ENCODE measurements around the gene MOB3A. TPM values are rescaled to one million over a fixed set of nuclear protein-coding genes. Genes with fewer than 3 reads are reported as not detected.
"Not testable (repeated sequence)": the region's sequence is repeated elsewhere in the genome, so short reads cannot be mapped to it uniquely, and the experiment has no call there.

MOB3A gene
- total RNA-seq, 2 experiments from 2014 or later: 200 to 202 TPM

GRCh38 chr19:2131012-2131975, 35.2 kb upstream of the MOB3A start:
- CTCF ChIA-PET; H3K9me3 Mint-ChIP-seq (ENCODE audit: low read depth); H3K4me3 Mint-ChIP-seq; DNase-seq; ATAC-seq; H3K27me3 Mint-ChIP-seq; H3K27ac Mint-ChIP-seq; H3K4me1 Mint-ChIP-seq: not testable (repeated sequence)
- peaks cover 26% of the 10 kb centered on the region for H3K36me3 Mint-ChIP-seq

GRCh38 chr19:2129892-2130770, 34.0 kb upstream of the MOB3A start:
- ATAC-seq (no peak), DNase-seq (no peak)
- Mint-ChIP-seq H3K4me1 (no peaks in the 10 kb centered on the region), H3K9me3 (ENCODE audit: low read depth) (no peaks in the 10 kb centered on the region), H3K4me3 (no peak overlapping the region), H3K36me3 (peaks cover 26% of the 10 kb centered on the region), H3K27me3 (no peaks in the 10 kb centered on the region), H3K27ac (no peak overlapping the region)
- CTCF ChIA-PET: no interaction called here

GRCh38 chr19:2129486-2129885, 33.4 kb upstream of the MOB3A start:
- Mint-ChIP-seq H3K36me3 (peaks cover 26% of the 10 kb centered on the region), H3K27me3 (no peaks in the 10 kb centered on the region), H3K4me3 (no peak overlapping the region), H3K9me3 (ENCODE audit: low read depth) (no peaks in the 10 kb centered on the region), H3K4me1 (no peaks in the 10 kb centered on the region), H3K27ac (no peak overlapping the region)
- ATAC-seq: no peak
- no peak for DNase-seq
- CTCF ChIA-PET: no interaction called here

GRCh38 chr19:2129022-2129421, 32.9 kb upstream of the MOB3A start:
- DNase-seq (no peak), ATAC-seq (no peak)
- Mint-ChIP-seq H3K36me3 (peaks cover 26% of the 10 kb centered on the region), H3K9me3 (ENCODE audit: low read depth) (no peaks in the 10 kb centered on the region), H3K4me1 (no peaks in the 10 kb centered on the region), H3K4me3 (no peak overlapping the region), H3K27me3 (no peaks in the 10 kb centered on the region), H3K27ac (no peak overlapping the region)
- CTCF ChIA-PET: interaction anchor here (1.0 kb wide), 1 partner anchor 103 kb away, joined by 3 read pairs; no protein-coding TSS in a partner anchor

GRCh38 chr19:2128252-2128651, 32.1 kb upstream of the MOB3A start:
- CTCF ChIA-PET: interaction anchor here (1.0 kb wide), 1 partner anchor 102 kb away, joined by 3 read pairs; no protein-coding TSS in a partner anchor
- not testable (repeated sequence) for DNase-seq; H3K27me3 Mint-ChIP-seq; ATAC-seq; H3K4me3 Mint-ChIP-seq; H3K27ac Mint-ChIP-seq; H3K4me1 Mint-ChIP-seq; H3K9me3 Mint-ChIP-seq (ENCODE audit: low read depth)
- peaks cover 26% of the 10 kb centered on the region for H3K36me3 Mint-ChIP-seq

- no peak overlapping the region for H3K4me3 Mint-ChIP-seq
- no peak for ATAC-seq
- H3K27ac Mint-ChIP-seq: no peak overlapping the region
- no peaks in the 10 kb centered on the region for H3K27me3 Mint-ChIP-seq
- H3K4me1 Mint-ChIP-seq: no peaks in the 10 kb centered on the region
- peaks cover 24% of the 10 kb centered on the region for H3K36me3 Mint-ChIP-seq
- H3K9me3 Mint-ChIP-seq (ENCODE audit: low read depth): no peaks in the 10 kb centered on the region
- DNase-seq: no peak
- CTCF ChIA-PET: no interaction called here
Measured at GRCh38 chr19:2127758-2128157, 31.6 kb upstream of the MOB3A start.

- Mint-ChIP-seq H3K36me3 (peaks cover 20% of the 10 kb centered on the region), H3K27me3 (no peaks in the 10 kb centered on the region), H3K9me3 (ENCODE audit: low read depth) (no peaks in the 10 kb centered on the region), H3K4me1 (no peaks in the 10 kb centered on the region), H3K4me3 (no peak overlapping the region), H3K27ac (no peak overlapping the region)
- DNase-seq (no peak), ATAC-seq (no peak)
- CTCF ChIA-PET: no interaction called here
Measured at GRCh38 chr19:2126879-2127518, 30.9 kb upstream of the MOB3A start.

- no peak overlapping the region for H3K4me3 Mint-ChIP-seq
- no peak for ATAC-seq
- H3K36me3 Mint-ChIP-seq: peaks cover 13% of the 10 kb centered on the region
- H3K27me3 Mint-ChIP-seq: no peaks in the 10 kb centered on the region
- DNase-seq: no peak
- CTCF ChIA-PET: no interaction called here
- H3K27ac Mint-ChIP-seq: no peak overlapping the region
- H3K9me3 Mint-ChIP-seq (ENCODE audit: low read depth): no peaks in the 10 kb centered on the region
- peaks cover 1% of the 10 kb centered on the region for H3K4me1 Mint-ChIP-seq
Measured at GRCh38 chr19:2123682-2124387, 27.7 kb upstream of the MOB3A start.

GRCh38 chr19:2122982-2123381, 26.9 kb upstream of the MOB3A start:
- DNase-seq (no peak), ATAC-seq (no peak)
- CTCF ChIA-PET: no interaction called here
- Mint-ChIP-seq H3K27me3 (no peaks in the 10 kb centered on the region), H3K9me3 (ENCODE audit: low read depth) (no peaks in the 10 kb centered on the region), H3K36me3 (peaks cover 19% of the 10 kb centered on the region), H3K4me3 (no peak overlapping the region), H3K4me1 (peaks cover 5% of the 10 kb centered on the region), H3K27ac (no peak overlapping the region)

GRCh38 chr19:2122251-2122650, 26.1 kb upstream of the MOB3A start:
- H3K4me3 Mint-ChIP-seq: no peak overlapping the region
- DNase-seq (no peak), ATAC-seq (no peak)
- CTCF ChIA-PET: no interaction called here
- H3K9me3 Mint-ChIP-seq (ENCODE audit: low read depth): no peaks in the 10 kb centered on the region
- H3K4me1 Mint-ChIP-seq: peaks cover 5% of the 10 kb centered on the region
- H3K27me3 Mint-ChIP-seq: no peaks in the 10 kb centered on the region
- peaks cover 19% of the 10 kb centered on the region for H3K36me3 Mint-ChIP-seq
- no peak overlapping the region for H3K27ac Mint-ChIP-seq

GRCh38 chr19:2121416-2122051, 25.4 kb upstream of the MOB3A start:
- H3K9me3 Mint-ChIP-seq (ENCODE audit: low read depth): no peaks in the 10 kb centered on the region
- peaks cover 5% of the 10 kb centered on the region for H3K4me1 Mint-ChIP-seq
- no peak overlapping the region for H3K4me3 Mint-ChIP-seq
- H3K27me3 Mint-ChIP-seq: no peaks in the 10 kb centered on the region
- peaks cover 19% of the 10 kb centered on the region for H3K36me3 Mint-ChIP-seq
- CTCF ChIA-PET: no interaction called here
- no peak overlapping the region for H3K27ac Mint-ChIP-seq
- no peak for ATAC-seq
- DNase-seq: no peak

GRCh38 chr19:2120821-2121220, 24.7 kb upstream of the MOB3A start:
- CTCF ChIA-PET: no interaction called here
- no peaks in the 10 kb centered on the region for H3K9me3 Mint-ChIP-seq (ENCODE audit: low read depth)
- no peak for ATAC-seq

More at GRCh38 chr19:2120821-2121220, 24.7 kb upstream of the MOB3A start:
- no peak for DNase-seq
- H3K27me3 Mint-ChIP-seq: no peaks in the 10 kb centered on the region
- peaks cover 5% of the 10 kb centered on the region for H3K4me1 Mint-ChIP-seq
- H3K4me3 Mint-ChIP-seq: no peak overlapping the region
- H3K36me3 Mint-ChIP-seq: peaks cover 19% of the 10 kb centered on the region
- no peak overlapping the region for H3K27ac Mint-ChIP-seq
